8988T (cell line): ENCODE results near the gene BCKDK.

Source experiments
- DNase-seq: peaks from one replicate; pipeline ENCODE4 v3.0.0; 2011

The BCKDK gene

GRCh38 chr16:31108035-31108793, at the start of gene BCKDK:
Gene BCKDK (plus strand): TSS chr16:31108386. CDS start chr16:31109224, 838 bp downstream.
- peak; percentile 85 for DNase-seq

- no peak for DNase-seq
Measured at GRCh38 chr16:31061126-31061812, 46.9 kb upstream of the BCKDK start.

GRCh38 chr16:31061813-31062440, 46.3 kb upstream of the BCKDK start:
- no peak for DNase-seq

- DNase-seq, result peak; percentile 2
Measured at GRCh38 chr16:31063495-31063842, 44.7 kb upstream of the BCKDK start.

GRCh38 chr16:31063843-31064611, 44.2 kb upstream of the BCKDK start:
- DNase-seq, result no peak

GRCh38 chr16:31064882-31065461, 43.2 kb upstream of the BCKDK start:
- DNase-seq, result peak; percentile 57

GRCh38 chr16:31067342-31067741, 40.8 kb upstream of the BCKDK start:
- no peak for DNase-seq

- peak; percentile 1 for DNase-seq
Measured at GRCh38 chr16:31071861-31072260, 36.3 kb upstream of the BCKDK start.

GRCh38 chr16:31072540-31073141, 35.5 kb upstream of the BCKDK start:
- peak; percentile 33 for DNase-seq

GRCh38 chr16:31073142-31073969, 34.8 kb upstream of the BCKDK start:
- DNase-seq, result peak; percentile 79

- DNase-seq, result peak; percentile 96
Measured at GRCh38 chr16:31073970-31074813, 34.0 kb upstream of the BCKDK start, which contains the start of the genes ZNF646 and ZNF668. Gene ZNF646 (plus strand): TSS chr16:31074422. CDS start chr16:31076325, 1,903 bp downstream. Gene ZNF668 (minus strand): TSS chr16:31074240. CDS start chr16:31064459, 9,781 bp downstream.

- no peak for DNase-seq
Measured at GRCh38 chr16:31074814-31075183, 33.4 kb upstream of the BCKDK start.

GRCh38 chr16:31076319-31076718, 31.9 kb upstream of the BCKDK start:
- DNase-seq, result no peak

GRCh38 chr16:31077024-31077423, 31.2 kb upstream of the BCKDK start:
- peak; percentile 5 for DNase-seq

- DNase-seq, result peak; percentile 17
Measured at GRCh38 chr16:31077592-31078396, 30.4 kb upstream of the BCKDK start.

- DNase-seq, result peak; percentile 7
Measured at GRCh38 chr16:31078597-31079341, 29.4 kb upstream of the BCKDK start.

- peak; percentile 8 for DNase-seq
Measured at GRCh38 chr16:31079342-31079944, 28.7 kb upstream of the BCKDK start.

GRCh38 chr16:31080035-31080629, 28.1 kb upstream of the BCKDK start:
- DNase-seq, result peak; percentile 5
